ENCODE results near the gene CNTROB. TPM values are rescaled to one million over a fixed set of nuclear protein-coding genes. Genes with fewer than 3 reads are reported as not detected.
"Not testable (repeated sequence)": the region's sequence is repeated elsewhere in the genome, so short reads cannot be mapped to it uniquely, and the experiment has no call there.

Gene CNTROB
- total RNA-seq, 1 donor from 2014 or later = 25.6 TPM

GRCh38 chr17:7945651-7946050 lies 13.6 kb downstream of the CNTROB start:
- DNase-seq (ENCODE audit: low spot score) = no peak

GRCh38 chr17:7946441-7946840 lies 14.4 kb downstream of the CNTROB start:
- no peak for DNase-seq (ENCODE audit: low spot score)

- DNase-seq (ENCODE audit: low spot score) = no peak
Measured at GRCh38 chr17:7947651-7948050, 15.6 kb downstream of the CNTROB start.

- no peak for DNase-seq (ENCODE audit: low spot score)
Measured at GRCh38 chr17:7950578-7950977, 18.6 kb downstream of the CNTROB start.

GRCh38 chr17:7951143-7951792 lies 19.3 kb downstream of the CNTROB start:
- DNase-seq (ENCODE audit: low spot score) = no peak

GRCh38 chr17:7953266-7953665 lies 21.3 kb downstream of the CNTROB start:
- DNase-seq (ENCODE audit: low spot score) = not testable (repeated sequence)

GRCh38 chr17:7955414-7956227 lies 23.6 kb downstream of the CNTROB start:
- DNase-seq (ENCODE audit: low spot score) = no peak

- DNase-seq (ENCODE audit: low spot score) = no peak
Measured at GRCh38 chr17:7956228-7956965, 24.4 kb downstream of the CNTROB start.

- no peak for DNase-seq (ENCODE audit: low spot score)
Measured at GRCh38 chr17:7959503-7960253, 27.7 kb downstream of the CNTROB start.

- DNase-seq (ENCODE audit: low spot score) = no peak
Measured at GRCh38 chr17:7961421-7961820, 29.4 kb downstream of the CNTROB start.

- DNase-seq (ENCODE audit: low spot score) = no peak
Measured at GRCh38 chr17:7967751-7968150, 35.7 kb downstream of the CNTROB start.

GRCh38 chr17:7969433-7969832 lies 37.4 kb downstream of the CNTROB start:
- DNase-seq (ENCODE audit: low spot score) = no peak

- DNase-seq (ENCODE audit: low spot score) = no peak
Measured at GRCh38 chr17:7971651-7972050, 39.6 kb downstream of the CNTROB start.

- no peak for DNase-seq (ENCODE audit: low spot score)
Measured at GRCh38 chr17:7972131-7972785, 40.3 kb downstream of the CNTROB start.

- DNase-seq (ENCODE audit: low spot score) = no peak
Measured at GRCh38 chr17:7974638-7975131, 42.7 kb downstream of the CNTROB start.

- no peak for DNase-seq (ENCODE audit: low spot score)
Measured at GRCh38 chr17:7977039-7977438, 45.0 kb downstream of the CNTROB start.

GRCh38 chr17:7977805-7978204 lies 45.8 kb downstream of the CNTROB start:
- no peak for DNase-seq (ENCODE audit: low spot score)

GRCh38 chr17:7982173-7982572 lies 50.2 kb downstream of the CNTROB start:
- no peak for DNase-seq (ENCODE audit: low spot score)

GRCh38 chr17:7982666-7983065 lies 50.7 kb downstream of the CNTROB start:
- no peak for DNase-seq (ENCODE audit: low spot score)

GRCh38 chr17:7984904-7985303 lies 52.9 kb downstream of the CNTROB start:
- no peak for DNase-seq (ENCODE audit: low spot score)
